Measurements from ENCODE around the gene SYT7.

Gene SYT7

DNA sequence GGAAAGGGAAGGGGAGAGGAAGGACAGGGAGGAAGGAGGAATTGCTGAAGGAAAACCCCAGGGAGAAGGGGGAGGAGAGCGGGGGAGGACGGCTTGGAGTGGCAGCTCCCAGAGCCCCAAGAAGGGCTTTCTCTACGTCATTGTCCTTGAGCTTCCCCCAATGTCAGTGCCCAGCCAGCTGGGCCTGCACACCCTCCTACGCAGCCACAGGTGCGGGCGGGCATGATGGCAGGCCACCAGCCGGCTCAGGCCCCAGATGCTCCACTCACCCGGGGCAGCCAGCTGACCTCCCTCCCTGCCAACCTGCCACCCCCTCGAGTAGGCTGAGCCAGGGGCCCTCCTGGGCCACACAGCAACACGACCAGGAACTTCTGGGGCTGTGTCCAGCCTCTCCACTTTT, 11.2 kb downstream of the SYT7 start:
- in situ Hi-C loops (cut with MboI; ENCODE audit: low sequenced_read_pairs, unreplicated experiment) = no loop called here

DNA sequence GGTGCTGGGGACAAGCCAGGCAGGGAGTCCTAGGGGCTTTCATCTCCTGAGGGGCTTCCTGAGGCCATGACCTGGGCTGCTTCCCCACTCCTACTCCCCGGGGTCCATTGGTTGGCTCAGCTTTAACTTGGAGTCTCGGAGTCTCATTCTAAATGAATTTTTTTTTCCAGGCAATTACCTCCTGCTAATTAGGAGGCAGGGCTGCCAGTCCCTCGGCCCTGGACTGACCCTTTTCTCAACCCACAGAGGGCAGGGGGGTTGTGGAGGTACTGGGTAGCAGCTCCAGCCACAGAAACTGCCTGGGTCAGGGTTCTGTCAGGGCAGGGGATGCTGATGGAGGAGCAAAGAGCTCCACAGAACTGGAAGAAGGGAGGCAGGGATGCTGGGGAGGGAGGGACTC, 11.9 kb downstream of the SYT7 start:
- TF ChIP-seq, protein P1, sequence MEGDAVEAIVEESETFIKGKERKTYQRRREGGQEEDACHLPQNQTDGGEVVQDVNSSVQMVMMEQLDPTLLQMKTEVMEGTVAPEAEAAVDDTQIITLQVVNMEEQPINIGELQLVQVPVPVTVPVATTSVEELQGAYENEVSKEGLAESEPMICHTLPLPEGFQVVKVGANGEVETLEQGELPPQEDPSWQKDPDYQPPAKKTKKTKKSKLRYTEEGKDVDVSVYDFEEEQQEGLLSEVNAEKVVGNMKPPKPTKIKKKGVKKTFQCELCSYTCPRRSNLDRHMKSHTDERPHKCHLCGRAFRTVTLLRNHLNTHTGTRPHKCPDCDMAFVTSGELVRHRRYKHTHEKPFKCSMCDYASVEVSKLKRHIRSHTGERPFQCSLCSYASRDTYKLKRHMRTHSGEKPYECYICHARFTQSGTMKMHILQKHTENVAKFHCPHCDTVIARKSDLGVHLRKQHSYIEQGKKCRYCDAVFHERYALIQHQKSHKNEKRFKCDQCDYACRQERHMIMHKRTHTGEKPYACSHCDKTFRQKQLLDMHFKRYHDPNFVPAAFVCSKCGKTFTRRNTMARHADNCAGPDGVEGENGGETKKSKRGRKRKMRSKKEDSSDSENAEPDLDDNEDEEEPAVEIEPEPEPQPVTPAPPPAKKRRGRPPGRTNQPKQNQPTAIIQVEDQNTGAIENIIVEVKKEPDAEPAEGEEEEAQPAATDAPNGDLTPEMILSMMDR (IDR thresholded peaks at IDR 0.05; ENCODE audit: borderline replicate concordance, control extremely low read depth, extremely low read depth, insufficient read depth, missing control alignments) = no peak
- in situ Hi-C loops (cut with MboI; ENCODE audit: low sequenced_read_pairs, unreplicated experiment) = no loop called here
- DNase-seq (ENCODE audit: low spot score) = no peak

More for the DNA sequence above, 11.2 kb downstream of the SYT7 start:
- no peak for DNase-seq (ENCODE audit: low spot score)
- TF ChIP-seq, protein P1 (IDR thresholded peaks at IDR 0.05; ENCODE audit: borderline replicate concordance, control extremely low read depth, extremely low read depth, insufficient read depth, missing control alignments) = no peak

DNA sequence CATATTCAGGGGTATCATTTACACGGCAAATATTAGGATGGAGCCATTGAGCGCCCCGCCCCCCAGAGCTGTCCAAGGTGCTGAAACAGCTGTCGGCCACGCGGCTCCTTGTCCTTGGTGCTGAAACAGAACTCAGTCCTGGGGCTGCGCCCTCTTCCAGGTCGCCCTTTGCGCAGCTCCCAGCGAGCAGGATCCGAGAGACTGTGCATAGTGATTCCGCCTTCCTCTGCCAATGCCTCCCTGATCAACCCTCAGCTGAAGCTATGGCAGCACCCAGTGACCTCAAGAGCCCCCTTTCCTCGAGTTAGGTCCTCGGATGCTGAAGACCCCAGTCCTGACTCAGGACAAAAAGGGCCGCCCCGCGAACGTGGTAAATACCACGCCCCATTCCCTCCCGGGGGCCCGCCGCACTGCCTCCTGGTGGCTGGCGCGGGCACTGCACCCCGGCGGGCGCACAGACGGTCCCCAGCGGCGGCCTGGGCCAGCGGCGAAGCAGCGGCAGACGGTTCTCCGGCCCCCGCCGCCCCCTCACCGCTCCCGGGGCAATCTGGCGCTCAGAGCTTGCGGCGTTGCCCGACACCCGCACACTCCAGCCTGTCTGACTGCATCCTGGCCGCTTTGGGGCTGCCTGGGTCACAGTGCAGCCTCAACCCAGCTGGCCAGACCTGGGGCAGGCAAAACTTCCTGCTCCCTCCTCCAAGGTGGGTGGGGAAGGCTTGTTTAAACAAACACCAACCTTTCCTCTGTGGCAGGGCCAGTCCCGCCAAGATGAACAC, 13.4 kb downstream of the SYT7 start:
- TF ChIP-seq, protein P1 (IDR thresholded peaks at IDR 0.05; ENCODE audit: borderline replicate concordance, control extremely low read depth, extremely low read depth, insufficient read depth, missing control alignments) = no peak
- DNase-seq (ENCODE audit: low spot score) = peak; percentile 89

DNA sequence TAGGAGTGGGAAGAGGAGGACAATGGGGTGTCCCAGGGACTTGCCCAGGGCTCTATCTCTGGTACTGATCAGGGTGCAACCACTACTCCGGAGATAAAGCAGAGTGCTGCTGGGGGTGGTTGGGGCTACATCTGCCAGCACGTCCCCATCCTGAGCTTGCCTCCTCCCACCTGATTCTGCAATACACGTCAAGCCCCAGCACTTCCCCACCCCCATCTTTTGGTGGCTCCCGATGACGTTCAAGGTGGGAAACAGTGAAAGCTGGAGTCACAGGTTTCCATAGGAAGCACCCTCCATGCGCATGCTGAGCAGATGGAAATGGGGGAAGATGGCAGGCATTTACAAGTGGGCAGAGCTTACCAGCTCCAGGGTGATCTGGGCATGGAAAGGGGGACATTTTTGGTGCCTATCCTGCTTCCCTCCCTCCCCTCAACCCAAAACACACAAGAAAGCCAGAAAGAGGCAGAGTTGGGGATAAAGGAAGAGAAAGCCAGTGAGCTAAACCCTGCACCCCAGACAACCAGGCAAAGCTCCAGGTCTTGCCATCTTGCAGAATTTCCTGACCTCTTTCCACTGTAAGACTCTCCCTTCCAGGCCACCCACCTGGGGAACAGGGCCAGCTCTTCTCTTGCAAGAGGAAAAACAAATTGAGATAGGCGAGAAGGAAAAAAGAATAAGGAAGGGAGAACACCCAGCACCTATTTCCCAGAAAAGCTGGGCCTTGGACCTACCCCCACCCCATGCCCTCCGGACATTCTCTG, 15.8 kb downstream of the SYT7 start:
- TF ChIP-seq, protein P1 (IDR thresholded peaks at IDR 0.05; ENCODE audit: borderline replicate concordance, control extremely low read depth, extremely low read depth, insufficient read depth, missing control alignments) = no peak
- in situ Hi-C loops (cut with MboI; ENCODE audit: low sequenced_read_pairs, unreplicated experiment) = no loop called here
- no peak for DNase-seq (ENCODE audit: low spot score)

More for the DNA sequence above, 13.4 kb downstream of the SYT7 start:
- in situ Hi-C loops (cut with MboI; ENCODE audit: low sequenced_read_pairs, unreplicated experiment) = no loop called here

DNA sequence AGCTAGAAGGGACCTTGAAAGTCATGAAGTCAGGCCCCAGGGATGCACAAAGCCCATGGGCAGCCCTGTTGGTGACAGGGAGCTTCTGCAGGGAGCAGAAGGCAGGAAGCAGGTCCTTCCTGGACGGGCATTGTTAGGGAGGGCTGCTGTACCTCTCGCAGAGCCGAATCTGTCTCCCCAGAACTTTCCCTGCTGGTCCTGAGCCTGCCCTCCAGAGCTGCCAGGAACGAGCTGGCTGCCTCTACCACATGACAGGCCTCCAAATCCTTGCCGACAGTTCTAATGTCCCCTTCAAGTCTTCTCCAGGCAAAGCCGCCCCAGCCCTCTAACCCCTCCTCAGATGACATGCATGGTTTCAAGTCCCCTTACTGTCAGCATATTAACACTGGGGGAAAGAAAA, 20.1 kb downstream of the SYT7 start:
- in situ Hi-C loops (cut with MboI; ENCODE audit: low sequenced_read_pairs, unreplicated experiment) = no loop called here
- DNase-seq (ENCODE audit: low spot score) = no peak
- TF ChIP-seq, protein P1 (IDR thresholded peaks at IDR 0.05; ENCODE audit: borderline replicate concordance, control extremely low read depth, extremely low read depth, insufficient read depth, missing control alignments) = no peak

DNA sequence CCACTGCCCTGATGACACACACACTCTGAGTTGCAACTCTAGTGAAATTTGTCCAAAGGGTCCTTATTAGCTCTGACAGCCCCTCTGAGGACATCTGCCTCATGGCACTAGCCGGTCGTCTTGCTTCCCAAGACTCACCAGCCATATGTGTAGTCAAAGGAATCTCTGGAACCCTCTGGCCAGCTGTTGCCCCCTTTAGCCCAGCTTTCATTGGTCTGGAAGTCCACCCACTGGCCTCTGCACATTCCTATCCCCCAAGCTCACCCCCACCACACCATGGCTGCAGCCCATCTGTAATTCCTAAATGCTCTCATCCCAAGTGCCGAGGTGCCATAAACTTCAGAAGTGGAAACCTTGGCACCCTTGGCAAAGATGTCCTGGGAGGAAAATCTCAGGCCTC, 24.3 kb downstream of the SYT7 start:
- in situ Hi-C loops (cut with MboI; ENCODE audit: low sequenced_read_pairs, unreplicated experiment) = no loop called here
- DNase-seq (ENCODE audit: low spot score) = no peak
- TF ChIP-seq, protein P1 (IDR thresholded peaks at IDR 0.05; ENCODE audit: borderline replicate concordance, control extremely low read depth, extremely low read depth, insufficient read depth, missing control alignments) = no peak

Data from GM13976 (cell line).